Measurements from ENCODE around the gene TRAK2. TPM values are rescaled to one million over a fixed set of nuclear protein-coding genes. Genes with fewer than 3 reads are reported as not detected.
"Not testable (repeated sequence)": the region's sequence is repeated elsewhere in the genome, so short reads cannot be mapped to it uniquely, and the experiment has no call there.

The TRAK2 gene
- polyA plus RNA-seq, 3 donors = 36.6 to 45.8 (median 41.5) TPM

GRCh38 chr2:201460532-201460931 is 9.3 kb upstream of the TRAK2 start:
- no peak for DNase-seq

GRCh38 chr2:201458381-201458780 is 7.1 kb upstream of the TRAK2 start:
- no peak for DNase-seq

GRCh38 chr2:201452922-201453643 is 1.8 kb upstream of the TRAK2 start:
- DNase-seq = no peak

- no peak for DNase-seq
These were observed 1.0 kb upstream of the TRAK2 start for GRCh38 chr2:201452058-201452921.

- no peak for DNase-seq
These were observed 335 bp downstream of the TRAK2 start for GRCh38 chr2:201450954-201451291.

GRCh38 chr2:201448701-201449100 is 2.6 kb downstream of the TRAK2 start:
- DNase-seq = no peak

GRCh38 chr2:201448061-201448460 is 3.2 kb downstream of the TRAK2 start:
- no peak for DNase-seq

- no peak for DNase-seq
These were observed 4.2 kb downstream of the TRAK2 start for GRCh38 chr2:201447086-201447485.

- no peak for DNase-seq
These were observed 6.4 kb downstream of the TRAK2 start for GRCh38 chr2:201444746-201445465.

- DNase-seq = no peak
These were observed 9.8 kb downstream of the TRAK2 start for GRCh38 chr2:201441409-201441808.

GRCh38 chr2:201440182-201440581 is 11.1 kb downstream of the TRAK2 start:
- no peak for DNase-seq

GRCh38 chr2:201439336-201439922 is 11.8 kb downstream of the TRAK2 start:
- not testable (repeated sequence) for DNase-seq

GRCh38 chr2:201436141-201436540 is 15.1 kb downstream of the TRAK2 start:
- DNase-seq = no peak

- DNase-seq = no peak
These were observed 17.8 kb downstream of the TRAK2 start for GRCh38 chr2:201433394-201433995.

- DNase-seq = no peak
These were observed 18.5 kb downstream of the TRAK2 start for GRCh38 chr2:201432621-201433393.

GRCh38 chr2:201432038-201432620 is 19.1 kb downstream of the TRAK2 start:
- DNase-seq = no peak

- DNase-seq = no peak
These were observed 20.4 kb downstream of the TRAK2 start for GRCh38 chr2:201430839-201431238.

- DNase-seq = not testable (repeated sequence)
These were observed 20.9 kb downstream of the TRAK2 start for GRCh38 chr2:201430322-201430721.

- not testable (repeated sequence) for DNase-seq
These were observed 21.4 kb downstream of the TRAK2 start for GRCh38 chr2:201429835-201430234.

- DNase-seq = not testable (repeated sequence)
These were observed 22.9 kb downstream of the TRAK2 start for GRCh38 chr2:201428366-201428765.

- DNase-seq = no peak
These were observed 25.3 kb downstream of the TRAK2 start for GRCh38 chr2:201425952-201426351.

Measured in renal pelvis (tissue), 4 donors.